Neural cell (in vitro differentiated cells): ENCODE results near the gene DNAH10. TPM values are rescaled to one million over a fixed set of nuclear protein-coding genes. Genes with fewer than 3 reads are reported as not detected.

ENCODE experiments used
- H2AFZ ChIP-seq: fragments of 200-600, 300-800 bp; sonication (generic), shearing (Covaris generic); 2 replicates; pipeline ENCODE4 v1.6.0; 2014; ENCODE audit warnings: low read depth, mild to moderate bottlenecking, antibody characterized with exemption, low read length, moderate library complexity
- H3F3A ChIP-seq: fragments of 200-600 bp; shearing (Covaris generic); 2 replicates; pipeline ENCODE4 v1.6.1; 2016; ENCODE audit warnings: mild to moderate bottlenecking, moderate library complexity, mixed read lengths, antibody characterized with exemption, low read length; ENCODE audit not compliant: insufficient read depth, poor library complexity, severe bottlenecking
- H3K27ac ChIP-seq: fragments of 200-600, 300-800 bp; sonication (generic), shearing (Covaris generic); 2 replicates; pipeline ENCODE4 v1.5.1; 2014; ENCODE audit warnings: mild to moderate bottlenecking, low read length, moderate library complexity
- H3K27me3 ChIP-seq: fragments of 300-800, 200-600 bp; sonication (generic), shearing (Covaris generic); 2 replicates; pipeline ENCODE4 v1.6.0; 2014; ENCODE audit warnings: mild to moderate bottlenecking, low read depth, low read length, moderate library complexity; ENCODE audit not compliant: insufficient read depth
- H3K36me3 ChIP-seq: fragments of 300-800, 200-600 bp; sonication (generic), shearing (Covaris generic); 2 replicates; pipeline ENCODE4 v1.5.1; 2014; ENCODE audit warnings: mild to moderate bottlenecking, antibody characterized with exemption, low read length, moderate library complexity; ENCODE audit not compliant: insufficient read depth
- H3K4me2 ChIP-seq: fragments of 300-800, 200-600 bp; sonication (generic), shearing (Covaris generic); 2 replicates; pipeline ENCODE4 v1.6.0; 2014; ENCODE audit warnings: mild to moderate bottlenecking, low read length
- H3K4me3 ChIP-seq: fragments of 300-800, 200-600 bp; sonication (generic), shearing (Covaris generic); 2 replicates; pipeline ENCODE4 v1.5.1; 2014; ENCODE audit warnings: mild to moderate bottlenecking, low read length, moderate library complexity
- H3K79me2 ChIP-seq: fragments of 200-600 bp; shearing (Covaris generic); replicated peaks from 2 replicates; pipeline ENCODE4 v1.6.0; 2014; ENCODE audit warnings: mild to moderate bottlenecking, low read length, moderate library complexity; ENCODE audit not compliant: insufficient read depth
- H3K9ac ChIP-seq: fragments of 300-800, 200-600 bp; sonication (generic), shearing (Covaris generic); 2 replicates; pipeline ENCODE4 v1.6.1; 2016; ENCODE audit warnings: mild to moderate bottlenecking, low read length, mixed read lengths
- H3K9me2 ChIP-seq: fragments of 200-600 bp; shearing (Covaris generic); 2 replicates; pipeline ENCODE4 v1.6.1; 2016; ENCODE audit warnings: mild to moderate bottlenecking, low read length, mixed read lengths; ENCODE audit not compliant: insufficient read depth
- H3K9me3 ChIP-seq: fragments of 200-600, 300-800 bp; sonication (generic), shearing (Covaris generic); 2 replicates; pipeline ENCODE4 v1.6.1; 2016; ENCODE audit warnings: mild to moderate bottlenecking, mixed run types, low read length, moderate library complexity, mixed read lengths
- H4K20me1 ChIP-seq: fragments of 200-600 bp; shearing (Covaris generic); 2 replicates; pipeline ENCODE4 v1.6.1; 2016; ENCODE audit warnings: mild to moderate bottlenecking, mixed run types; ENCODE audit not compliant: insufficient read depth
- CTCF ChIP-seq: fragments of 450-650 bp; IDR thresholded peaks from 2 replicates; pipeline ENCODE4 v1.5.1; 2014; ENCODE audit warnings: antibody characterized with exemption, mild to moderate bottlenecking, moderate library complexity; ENCODE audit not compliant: poor library complexity, severe bottlenecking
- EP300 ChIP-seq: fragments of 450-650 bp; conservative IDR thresholded peaks from 2 replicates; pipeline ENCODE4 v1.6.1; 2014; ENCODE audit warnings: antibody characterized with exemption, mild to moderate bottlenecking, moderate library complexity; ENCODE audit not compliant: poor library complexity, severe bottlenecking
- EZH2 ChIP-seq: fragments of 200-600, 300-800 bp; shearing (Covaris generic), sonication (generic); IDR thresholded peaks from 2 replicates; pipeline ENCODE4 v1.6.1; 2014; ENCODE audit warnings: antibody characterized with exemption, low read length, borderline replicate concordance, mild to moderate bottlenecking; ENCODE audit not compliant: insufficient read depth, poor library complexity, severe bottlenecking
- MXI1 ChIP-seq: fragments of 450-650 bp; conservative IDR thresholded peaks from 2 replicates; pipeline ENCODE4 v1.6.1; 2014; ENCODE audit warnings: antibody characterized with exemption, mild to moderate bottlenecking; ENCODE audit not compliant: poor library complexity, severe bottlenecking
- POLR2AphosphoS5 ChIP-seq: IDR thresholded peaks from 2 replicates; pipeline ENCODE4 v1.6.1; 2012
- RAD21 ChIP-seq: fragments of 450-650 bp; conservative IDR thresholded peaks from 2 replicates; pipeline ENCODE4 v1.6.1; 2014; ENCODE audit warnings: antibody characterized with exemption, mild to moderate bottlenecking, moderate library complexity
- REST ChIP-seq: IDR thresholded peaks from 2 replicates; pipeline ENCODE4 v1.6.1; 2012; ENCODE audit warnings: borderline replicate concordance
- SMC3 ChIP-seq: fragments of 450-650 bp; conservative IDR thresholded peaks from 2 replicates; pipeline ENCODE4 v1.6.1; 2014; ENCODE audit warnings: antibody characterized with exemption, mild to moderate bottlenecking, moderate library complexity; ENCODE audit not compliant: poor library complexity
- TAF1 ChIP-seq: IDR thresholded peaks from 2 replicates; pipeline ENCODE4 v1.6.1; 2012; ENCODE audit warnings: low read depth
- polyA plus RNA-seq: library from polyadenylated mRNA; depleted of rRNA; stranded (reverse); fragments of >200 nt; gene quantifications from 2 replicates; pipeline ENCODE4 v1.2.3, GENCODE V29; 2014

DNAH10 gene
- polyA plus RNA-seq, 1 donor from 2014 or later = 1.9 TPM

- Histone ChIP-seq H3K9ac (no peak overlapping the region), H3K9me2 (no peaks in the 10 kb centered on the region), H3F3A (no peaks in the 10 kb centered on the region), H3K27ac (no peak overlapping the region), H3K9me3 (no peaks in the 10 kb centered on the region), H3K36me3 (peaks cover 5% of the 10 kb centered on the region), H3K4me3 (no peak overlapping the region), H4K20me1 (no peaks in the 10 kb centered on the region), H2AFZ (no peak overlapping the region), H3K79me2 (no peaks in the 10 kb centered on the region), H3K4me2 (no peak overlapping the region), H3K27me3 (no peaks in the 10 kb centered on the region)
- TF ChIP-seq MXI1 (no peak), TAF1 (no peak), CTCF (no peak), EZH2 (no peak), REST (no peak), EP300 (no peak), RAD21 (no peak), SMC3 (no peak), POLR2AphosphoS5 (no peak)
These were observed 166.3 kb downstream of the DNAH10 start for GRCh38 chr12:123928274-123928865.

- no peak overlapping the region for H3K9ac ChIP-seq
- no peaks in the 10 kb centered on the region for H3K27me3 ChIP-seq
- H3K36me3 ChIP-seq = peaks cover 5% of the 10 kb centered on the region
- TF ChIP-seq CTCF = no peak
- no peak for TF ChIP-seq POLR2AphosphoS5
- no peak for TF ChIP-seq RAD21
- no peak for TF ChIP-seq MXI1
- TF ChIP-seq EZH2 = no peak
- no peak for TF ChIP-seq SMC3
- no peak for TF ChIP-seq REST
- H3K79me2 ChIP-seq = no peaks in the 10 kb centered on the region
- H2AFZ ChIP-seq = no peak overlapping the region
- no peaks in the 10 kb centered on the region for H3K9me2 ChIP-seq
- H3K4me2 ChIP-seq = no peak overlapping the region
- no peak overlapping the region for H3K27ac ChIP-seq
- no peaks in the 10 kb centered on the region for H3F3A ChIP-seq
- H3K4me3 ChIP-seq = no peak overlapping the region
- H3K9me3 ChIP-seq = no peaks in the 10 kb centered on the region
- no peaks in the 10 kb centered on the region for H4K20me1 ChIP-seq
These were observed 166.8 kb downstream of the DNAH10 start for GRCh38 chr12:123928897-123929296.
